Liver (tissue), 9 donors: ENCODE results near the gene ANP32A. TPM values are rescaled to one million over a fixed set of nuclear protein-coding genes. Genes with fewer than 3 reads are reported as not detected.

Experiments used
- DNase-seq: peaks from one replicate; pipeline ENCODE4 v3.0.0-alpha.2; 2017; ENCODE audit warnings: low spot score
- H3K27ac ChIP-seq, 2 donors: one replicate each; pipeline ENCODE4 v1.7.0; 2013; ENCODE audit warnings: inconsistent platforms in 2 of 2, low read length in 2 of 2, control low read depth in 1 of 2, low read depth in 1 of 2, mild to moderate bottlenecking in 1 of 2
- H3K27me3 ChIP-seq, 4 donors: one replicate each; pipeline versions ENCODE4 v1.6.1 to v1.7.0; 2013; ENCODE audit warnings: low read length in 3 of 4, inconsistent platforms in 1 of 4, mild to moderate bottlenecking in 1 of 4, moderate library complexity in 1 of 4; ENCODE audit not compliant: control insufficient read depth in 4 of 4, insufficient read depth in 4 of 4
- H3K36me3 ChIP-seq, 4 donors: one replicate each; pipeline versions ENCODE4 v1.6.1 to v1.7.0; 2013; ENCODE audit warnings: low read length in 3 of 4, mild to moderate bottlenecking in 3 of 4, low read depth in 1 of 4, moderate library complexity in 1 of 4; ENCODE audit not compliant: control insufficient read depth in 4 of 4, insufficient read depth in 3 of 4
- H3K4me1 ChIP-seq, 4 donors: one replicate each; pipeline versions ENCODE4 v1.6.1 to v1.7.0; 2013; ENCODE audit warnings: low read length in 3 of 4, mild to moderate bottlenecking in 3 of 4, moderate library complexity in 1 of 4; ENCODE audit not compliant: control insufficient read depth in 4 of 4, insufficient read depth in 4 of 4
- H3K4me3 ChIP-seq, 3 donors: one replicate each; pipeline versions ENCODE4 v1.6.1 to v1.7.0; 2013; ENCODE audit warnings: low read length in 3 of 3, control low read depth in 1 of 3, low read depth in 1 of 3, mild to moderate bottlenecking in 1 of 3
- H3K9ac ChIP-seq, 2 donors: one replicate each; pipeline ENCODE4 v1.7.0; 2013; ENCODE audit warnings: low read length in 2 of 2, mild to moderate bottlenecking in 2 of 2, moderate library complexity in 2 of 2, control low read depth in 1 of 2, low read depth in 1 of 2
- H3K9me3 ChIP-seq, 4 donors: one replicate each; pipeline versions ENCODE4 v1.6.1 to v1.7.0; 2013; ENCODE audit warnings: low read length in 3 of 4; ENCODE audit not compliant: control insufficient read depth in 4 of 4
- EGR1 ChIP-seq, 2 donors: IDR thresholded peaks; 2 replicates each; pipeline ENCODE4 v1.6.1; 2016 to 2018; ENCODE audit warnings: antibody characterized with exemption in 2 of 2, low read depth in 2 of 2
- FOXA1 ChIP-seq: IDR thresholded peaks from 2 replicates; pipeline ENCODE4 v1.6.1; 2016; ENCODE audit warnings: antibody characterized with exemption
- FOXA2 ChIP-seq: IDR thresholded peaks from 2 replicates; pipeline ENCODE4 v1.6.1; 2016; ENCODE audit warnings: antibody characterized with exemption
- GABPA ChIP-seq, 2 donors: IDR thresholded peaks in 1 of 2; conservative IDR thresholded peaks in 1 of 2; 2 replicates each; pipeline ENCODE4 v1.6.1; 2016; ENCODE audit warnings: antibody characterized with exemption in 2 of 2, mild to moderate bottlenecking in 1 of 2, moderate library complexity in 1 of 2
- HNF4A ChIP-seq, 2 donors: conservative IDR thresholded peaks; 2 replicates each; pipeline ENCODE4 v1.6.1; 2016; ENCODE audit warnings: antibody characterized with exemption in 2 of 2, mild to moderate bottlenecking in 2 of 2
- HNF4G ChIP-seq: IDR thresholded peaks from 2 replicates; pipeline ENCODE4 v1.6.1; 2016; ENCODE audit warnings: antibody characterized with exemption
- JUND ChIP-seq, 2 donors: IDR thresholded peaks; 2 replicates each; pipeline ENCODE4 v1.6.1; 2016; ENCODE audit warnings: antibody characterized with exemption in 2 of 2
- NR2F2 ChIP-seq: IDR thresholded peaks from 2 replicates; pipeline ENCODE4 v1.6.1; 2016; ENCODE audit warnings: antibody characterized with exemption
- RAD21 ChIP-seq, 2 donors: IDR thresholded peaks; 2 replicates each; pipeline ENCODE4 v1.6.1; 2016; ENCODE audit warnings: antibody characterized with exemption in 2 of 2, mild to moderate bottlenecking in 2 of 2
- RXRA ChIP-seq, 2 donors: IDR thresholded peaks; 2 replicates each; pipeline ENCODE4 v1.6.1; 2017 to 2018; ENCODE audit warnings: antibody characterized with exemption in 2 of 2, mild to moderate bottlenecking in 1 of 2
- SP1 ChIP-seq: IDR thresholded peaks from 2 replicates; pipeline ENCODE4 v1.6.1; 2018; ENCODE audit warnings: antibody characterized with exemption, mild to moderate bottlenecking
- TAF1 ChIP-seq: conservative IDR thresholded peaks from 2 replicates; pipeline ENCODE4 v1.6.1; 2016; ENCODE audit warnings: antibody characterized with exemption, mild to moderate bottlenecking
- YY1 ChIP-seq: IDR thresholded peaks from 2 replicates; pipeline ENCODE4 v1.6.1; 2016; ENCODE audit warnings: antibody characterized with exemption, mild to moderate bottlenecking
- WGBS: extraction: QIAGEN DNeasy Blood & Tissue Kit; methylation state at CpG from one replicate; pipeline ENCODE4 v1.1.7; 2013; 5-methylcytosine and 5-hydroxymethylcytosine counted together
- polyA plus RNA-seq, 2 donors: library from polyadenylated mRNA; stranded (reverse) in 1 of 2; unstranded in 1 of 2; fragments of 200-250 nt in 1 of 2; fragments of >200 nt in 1 of 2; fragmentation: Nextera tagmentation in 1 of 2; extraction: Ambion mirVana in 1 of 2; gene quantifications; one replicate each; pipeline versions ENCODE4 v1.2.1 to v1.2.3, GENCODE V29; 2013 to 2015
- total RNA-seq, 2 donors: library from RNA; depleted of rRNA; stranded (reverse); fragments of >200 nt; gene quantifications; one replicate each; pipeline ENCODE4 v1.2.3, GENCODE V29; 2014
- TF ChIP-seq, protein P1 (sequence below): IDR thresholded peaks from 2 replicates; pipeline ENCODE4 v1.6.1; 2016; ENCODE audit warnings: antibody characterized with exemption, mild to moderate bottlenecking
- TF ChIP-seq, protein P2 (sequence below): IDR thresholded peaks from 2 replicates; pipeline ENCODE4 v1.6.1; 2016; ENCODE audit warnings: antibody characterized with exemption
- TF ChIP-seq, protein P3 (sequence below): IDR thresholded peaks from 2 replicates; pipeline ENCODE4 v1.6.1; 2016; ENCODE audit warnings: antibody characterized with exemption
- TF ChIP-seq, protein P4 (sequence below): IDR thresholded peaks from 2 replicates; pipeline ENCODE4 v1.6.1; 2016; ENCODE audit warnings: antibody characterized with exemption
- TF ChIP-seq, protein P5 (sequence below): fragments of 150-350 bp; IDR thresholded peaks from 2 replicates; pipeline ENCODE4 v1.5.1; 2017; ENCODE audit warnings: improper control_type of control experiment, low read depth, low read length; ENCODE audit not compliant: missing input control
- donor health status: healthy.
- donor health status: healthy.
- donor health status: healthy.
- donor health status: healthy.
- donor health status: healthy.

The ANP32A gene
- total and polyA plus RNA-seq, 4 donors: 30.5 to 60.4 (median 39.4) TPM

DNA sequence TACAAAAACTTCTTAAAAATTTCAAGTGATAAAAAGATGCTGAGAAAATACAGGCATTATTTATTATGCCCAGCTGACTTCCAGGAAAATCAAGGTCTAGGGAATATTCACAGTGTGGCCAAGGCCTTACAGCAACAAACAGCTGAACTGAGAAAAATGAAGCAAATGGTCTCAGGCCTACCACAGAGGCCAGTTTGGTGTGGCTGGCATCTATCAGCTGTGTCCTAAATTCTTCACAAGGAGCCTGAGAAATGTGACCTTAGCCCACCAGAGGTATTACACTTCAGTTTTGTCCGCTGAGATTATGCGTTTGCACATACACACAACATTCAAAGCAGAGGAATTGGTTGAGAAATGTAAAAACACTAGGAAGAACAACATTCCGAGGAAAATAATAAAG lies 77.4 kb downstream of the ANP32A start:
- no peak for TF ChIP-seq FOXA2
- TF ChIP-seq, protein P1, sequence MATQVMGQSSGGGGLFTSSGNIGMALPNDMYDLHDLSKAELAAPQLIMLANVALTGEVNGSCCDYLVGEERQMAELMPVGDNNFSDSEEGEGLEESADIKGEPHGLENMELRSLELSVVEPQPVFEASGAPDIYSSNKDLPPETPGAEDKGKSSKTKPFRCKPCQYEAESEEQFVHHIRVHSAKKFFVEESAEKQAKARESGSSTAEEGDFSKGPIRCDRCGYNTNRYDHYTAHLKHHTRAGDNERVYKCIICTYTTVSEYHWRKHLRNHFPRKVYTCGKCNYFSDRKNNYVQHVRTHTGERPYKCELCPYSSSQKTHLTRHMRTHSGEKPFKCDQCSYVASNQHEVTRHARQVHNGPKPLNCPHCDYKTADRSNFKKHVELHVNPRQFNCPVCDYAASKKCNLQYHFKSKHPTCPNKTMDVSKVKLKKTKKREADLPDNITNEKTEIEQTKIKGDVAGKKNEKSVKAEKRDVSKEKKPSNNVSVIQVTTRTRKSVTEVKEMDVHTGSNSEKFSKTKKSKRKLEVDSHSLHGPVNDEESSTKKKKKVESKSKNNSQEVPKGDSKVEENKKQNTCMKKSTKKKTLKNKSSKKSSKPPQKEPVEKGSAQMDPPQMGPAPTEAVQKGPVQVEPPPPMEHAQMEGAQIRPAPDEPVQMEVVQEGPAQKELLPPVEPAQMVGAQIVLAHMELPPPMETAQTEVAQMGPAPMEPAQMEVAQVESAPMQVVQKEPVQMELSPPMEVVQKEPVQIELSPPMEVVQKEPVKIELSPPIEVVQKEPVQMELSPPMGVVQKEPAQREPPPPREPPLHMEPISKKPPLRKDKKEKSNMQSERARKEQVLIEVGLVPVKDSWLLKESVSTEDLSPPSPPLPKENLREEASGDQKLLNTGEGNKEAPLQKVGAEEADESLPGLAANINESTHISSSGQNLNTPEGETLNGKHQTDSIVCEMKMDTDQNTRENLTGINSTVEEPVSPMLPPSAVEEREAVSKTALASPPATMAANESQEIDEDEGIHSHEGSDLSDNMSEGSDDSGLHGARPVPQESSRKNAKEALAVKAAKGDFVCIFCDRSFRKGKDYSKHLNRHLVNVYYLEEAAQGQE: no peak
- TF ChIP-seq EGR1 (IDR thresholded peaks at IDR 0.05; ENCODE audit: low read depth in 2 of 2): no peak
- TF ChIP-seq, protein P2, sequence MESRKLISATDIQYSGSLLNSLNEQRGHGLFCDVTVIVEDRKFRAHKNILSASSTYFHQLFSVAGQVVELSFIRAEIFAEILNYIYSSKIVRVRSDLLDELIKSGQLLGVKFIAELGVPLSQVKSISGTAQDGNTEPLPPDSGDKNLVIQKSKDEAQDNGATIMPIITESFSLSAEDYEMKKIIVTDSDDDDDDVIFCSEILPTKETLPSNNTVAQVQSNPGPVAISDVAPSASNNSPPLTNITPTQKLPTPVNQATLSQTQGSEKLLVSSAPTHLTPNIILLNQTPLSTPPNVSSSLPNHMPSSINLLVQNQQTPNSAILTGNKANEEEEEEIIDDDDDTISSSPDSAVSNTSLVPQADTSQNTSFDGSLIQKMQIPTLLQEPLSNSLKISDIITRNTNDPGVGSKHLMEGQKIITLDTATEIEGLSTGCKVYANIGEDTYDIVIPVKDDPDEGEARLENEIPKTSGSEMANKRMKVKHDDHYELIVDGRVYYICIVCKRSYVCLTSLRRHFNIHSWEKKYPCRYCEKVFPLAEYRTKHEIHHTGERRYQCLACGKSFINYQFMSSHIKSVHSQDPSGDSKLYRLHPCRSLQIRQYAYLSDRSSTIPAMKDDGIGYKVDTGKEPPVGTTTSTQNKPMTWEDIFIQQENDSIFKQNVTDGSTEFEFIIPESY: no peak
- TF ChIP-seq HNF4G: no peak
- no peak for TF ChIP-seq NR2F2
- TF ChIP-seq, protein P3, sequence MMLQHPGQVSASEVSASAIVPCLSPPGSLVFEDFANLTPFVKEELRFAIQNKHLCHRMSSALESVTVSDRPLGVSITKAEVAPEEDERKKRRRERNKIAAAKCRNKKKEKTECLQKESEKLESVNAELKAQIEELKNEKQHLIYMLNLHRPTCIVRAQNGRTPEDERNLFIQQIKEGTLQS: no peak
- no peak for TF ChIP-seq FOXA1
- TF ChIP-seq YY1: no peak
- no peak for TF ChIP-seq JUND (IDR thresholded peaks at IDR 0.05)
- TF ChIP-seq TAF1: no peak
- TF ChIP-seq SP1: no peak
- TF ChIP-seq RAD21 (IDR thresholded peaks at IDR 0.05): no peak
- TF ChIP-seq, protein P4, sequence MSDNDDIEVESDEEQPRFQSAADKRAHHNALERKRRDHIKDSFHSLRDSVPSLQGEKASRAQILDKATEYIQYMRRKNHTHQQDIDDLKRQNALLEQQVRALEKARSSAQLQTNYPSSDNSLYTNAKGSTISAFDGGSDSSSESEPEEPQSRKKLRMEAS: no peak
- TF ChIP-seq RXRA (IDR thresholded peaks at IDR 0.05): no peak
- no peak for TF ChIP-seq GABPA (IDR thresholded peaks at IDR 0.05 in 1 of 2, conservative IDR thresholded peaks at IDR 0.05 in 1 of 2)
- TF ChIP-seq, protein P5, sequence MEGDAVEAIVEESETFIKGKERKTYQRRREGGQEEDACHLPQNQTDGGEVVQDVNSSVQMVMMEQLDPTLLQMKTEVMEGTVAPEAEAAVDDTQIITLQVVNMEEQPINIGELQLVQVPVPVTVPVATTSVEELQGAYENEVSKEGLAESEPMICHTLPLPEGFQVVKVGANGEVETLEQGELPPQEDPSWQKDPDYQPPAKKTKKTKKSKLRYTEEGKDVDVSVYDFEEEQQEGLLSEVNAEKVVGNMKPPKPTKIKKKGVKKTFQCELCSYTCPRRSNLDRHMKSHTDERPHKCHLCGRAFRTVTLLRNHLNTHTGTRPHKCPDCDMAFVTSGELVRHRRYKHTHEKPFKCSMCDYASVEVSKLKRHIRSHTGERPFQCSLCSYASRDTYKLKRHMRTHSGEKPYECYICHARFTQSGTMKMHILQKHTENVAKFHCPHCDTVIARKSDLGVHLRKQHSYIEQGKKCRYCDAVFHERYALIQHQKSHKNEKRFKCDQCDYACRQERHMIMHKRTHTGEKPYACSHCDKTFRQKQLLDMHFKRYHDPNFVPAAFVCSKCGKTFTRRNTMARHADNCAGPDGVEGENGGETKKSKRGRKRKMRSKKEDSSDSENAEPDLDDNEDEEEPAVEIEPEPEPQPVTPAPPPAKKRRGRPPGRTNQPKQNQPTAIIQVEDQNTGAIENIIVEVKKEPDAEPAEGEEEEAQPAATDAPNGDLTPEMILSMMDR: no peak
- TF ChIP-seq HNF4A (conservative IDR thresholded peaks at IDR 0.05): no peak
- DNase-seq: no peak
- 93% methylated on average over 3 of the region's 3 CpGs for WGBS
- H3K9me3 ChIP-seq: no peaks in the 10 kb centered on the region
- no peak overlapping the region for H3K4me3 ChIP-seq
- H3K27ac ChIP-seq: no peak overlapping the region
- H3K4me1 ChIP-seq: no peaks in the 10 kb centered on the region
- H3K27me3 ChIP-seq: no peaks in the 10 kb centered on the region
- no peak overlapping the region for H3K9ac ChIP-seq
- no peaks in the 10 kb centered on the region for H3K36me3 ChIP-seq
